Activated CD4-positive, alpha-beta T cell treated with anti-CD3 and anti-CD28 coated beads, Interleukin-2, amount 50 U/mL, for 1 hour (primary cell): ENCODE measurements around the gene FXYD7.
"Not testable (repeated sequence)": the region's sequence is repeated elsewhere in the genome, so short reads cannot be mapped to it uniquely, and the experiment has no call there.

ENCODE experiments used
- DNase-seq: peaks from one replicate; pipeline ENCODE4 v3.0.0-alpha.2; 2020

The FXYD7 gene

DNA sequence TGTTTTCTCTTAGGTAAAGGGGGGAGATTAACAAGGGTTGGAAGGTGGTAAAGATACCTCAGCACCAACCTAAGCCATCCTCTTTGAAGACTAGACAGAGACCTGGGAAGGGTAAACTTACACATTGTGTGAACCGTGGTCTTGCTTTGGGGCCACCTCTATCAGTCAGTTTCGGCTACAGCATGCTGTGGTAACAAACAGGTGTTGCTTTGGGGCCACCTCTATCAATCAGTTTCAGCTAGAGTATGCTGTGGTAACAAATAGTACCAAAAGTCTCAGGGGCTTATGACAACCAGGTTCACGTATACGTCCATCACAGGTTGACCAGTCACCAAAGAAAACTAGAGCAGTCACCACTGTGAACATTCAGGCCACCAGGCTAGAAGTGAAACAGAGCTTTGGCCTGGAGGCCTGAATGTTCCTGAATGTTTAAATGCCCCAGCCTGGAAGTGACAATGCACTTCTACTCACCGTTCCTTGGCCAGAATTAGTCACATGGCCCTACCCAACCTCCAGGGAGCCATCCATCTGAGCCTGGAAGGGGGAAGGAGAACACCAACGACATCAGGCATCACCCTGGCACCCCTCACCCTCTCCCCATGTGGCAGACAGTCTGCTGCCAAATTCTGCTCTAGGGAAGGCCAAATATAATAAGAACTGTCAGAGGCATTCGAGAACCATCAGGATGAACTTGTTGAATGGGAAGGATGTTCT is 3.8 kb downstream of the FXYD7 start:
- no peak for DNase-seq

DNA sequence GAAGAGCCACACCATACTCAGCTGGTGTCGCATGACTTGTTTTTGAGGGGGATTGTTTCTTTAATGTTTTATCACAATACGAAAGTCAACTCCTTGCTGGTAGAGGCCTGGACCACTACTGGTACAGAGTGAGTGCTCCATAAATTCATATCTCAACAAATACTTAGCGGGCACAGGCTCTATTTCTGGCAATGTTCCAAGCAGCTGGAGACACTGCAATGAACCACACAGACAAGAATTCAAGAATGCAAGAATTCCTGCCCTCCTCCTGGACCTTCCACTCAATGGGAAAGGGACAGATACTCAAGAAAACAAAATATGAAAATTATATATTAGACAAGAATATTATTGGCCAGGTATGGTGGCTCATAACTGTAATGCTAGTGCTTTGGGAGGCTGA is 6.4 kb downstream of the FXYD7 start:
- no peak for DNase-seq

- DNase-seq = no peak
These were observed 7.4 kb downstream of the FXYD7 start for GRCh38 chr19:35150445-35150844.

DNA sequence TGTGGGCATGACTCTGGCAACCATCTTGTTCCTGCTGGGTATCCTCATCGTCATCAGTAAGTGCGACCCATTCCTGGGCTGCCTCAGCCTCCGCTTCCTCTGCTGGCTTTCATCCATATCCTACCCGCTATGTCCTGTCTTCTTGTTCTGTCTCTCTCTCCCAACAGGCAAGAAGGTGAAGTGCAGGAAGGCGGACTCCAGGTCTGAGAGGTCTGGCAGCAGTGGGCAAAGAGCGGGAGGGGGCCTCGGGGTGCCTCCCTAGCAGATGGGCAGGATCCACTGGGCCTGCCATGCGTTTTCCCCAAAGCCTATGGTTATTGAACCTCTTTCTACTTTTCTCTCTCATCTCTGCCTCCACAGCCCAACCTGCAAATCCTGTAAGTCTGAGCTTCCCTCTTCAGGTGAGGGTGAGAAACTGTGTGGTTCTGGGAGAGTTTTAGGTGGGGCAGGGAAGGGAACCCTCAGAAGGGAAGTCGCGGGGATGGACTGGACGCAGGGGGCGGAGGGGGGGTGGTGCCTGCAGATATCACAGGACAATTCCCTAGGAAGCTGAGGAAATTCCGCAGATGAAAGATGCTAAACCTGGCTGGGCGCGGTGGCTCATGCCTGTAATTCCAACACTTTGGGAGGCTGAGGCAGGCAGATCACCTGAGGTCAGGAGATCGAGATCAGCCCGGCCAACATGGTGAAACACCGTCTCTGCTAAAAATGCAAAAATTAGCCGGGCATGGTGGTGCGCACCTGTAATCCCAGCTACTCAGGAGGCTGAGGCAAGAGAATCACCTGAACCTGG is 8.4 kb downstream of the FXYD7 start:
- DNase-seq = no peak

DNA sequence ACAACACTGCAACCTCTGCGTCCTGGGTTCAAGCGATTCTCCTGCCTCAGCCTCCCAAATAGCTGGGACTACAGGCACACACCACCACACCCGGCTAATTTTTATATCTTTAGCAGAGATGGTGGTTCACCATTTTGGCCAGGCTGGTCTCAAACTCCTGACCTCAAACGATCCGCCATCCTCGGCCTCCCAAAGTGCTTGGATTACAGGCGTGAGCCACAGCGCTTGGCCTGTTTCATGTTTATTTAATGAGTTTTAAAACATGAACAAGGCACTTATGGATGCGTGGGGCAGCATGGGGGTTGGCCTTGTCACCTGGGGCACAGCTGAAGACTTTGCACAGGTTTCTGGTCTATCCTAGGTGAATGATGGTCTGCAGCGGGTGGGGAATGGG is 10.1 kb downstream of the FXYD7 start:
- DNase-seq = not testable (repeated sequence)

DNA sequence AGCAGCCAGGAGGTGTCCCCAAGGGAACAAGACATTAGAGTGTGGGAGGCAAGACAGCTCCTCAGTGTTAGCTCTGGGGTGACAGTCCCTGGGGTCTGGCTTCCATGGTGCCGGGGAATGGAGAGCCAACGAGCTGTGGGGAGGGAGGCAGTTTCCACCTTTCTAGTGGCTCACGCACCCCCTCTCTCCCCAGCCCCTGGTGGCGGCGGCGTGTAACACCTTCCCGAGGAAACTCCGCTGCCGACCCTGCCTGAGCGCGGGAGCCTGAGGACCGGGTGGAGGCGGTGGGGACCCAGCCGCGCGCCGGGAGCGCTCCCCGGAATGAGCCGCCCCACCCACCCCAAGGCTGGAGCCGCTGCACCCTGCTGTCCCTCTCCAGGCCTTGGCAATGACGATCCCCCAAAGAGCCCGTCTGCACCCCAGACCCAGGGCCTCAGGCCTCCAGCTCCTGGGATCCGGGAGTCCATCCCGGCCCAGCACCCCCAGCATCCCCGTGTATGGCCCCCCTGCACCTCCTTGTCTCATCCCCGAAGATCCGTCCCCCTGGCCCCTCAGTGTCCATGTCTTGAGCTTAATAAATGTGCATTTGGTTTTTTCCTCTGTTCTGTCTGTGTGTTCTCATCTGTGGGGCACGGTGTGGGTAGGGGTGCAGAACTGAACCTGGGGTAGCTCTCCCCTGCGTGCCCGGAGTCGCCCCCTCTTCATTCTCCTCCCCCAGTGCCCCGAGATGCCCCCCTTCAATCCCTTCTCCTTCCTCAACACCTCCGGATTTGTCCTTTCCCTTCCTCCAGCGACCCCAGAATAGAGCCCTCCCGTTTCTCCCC is 10.9 kb downstream of the FXYD7 start:
- DNase-seq = peak; percentile 78

DNA sequence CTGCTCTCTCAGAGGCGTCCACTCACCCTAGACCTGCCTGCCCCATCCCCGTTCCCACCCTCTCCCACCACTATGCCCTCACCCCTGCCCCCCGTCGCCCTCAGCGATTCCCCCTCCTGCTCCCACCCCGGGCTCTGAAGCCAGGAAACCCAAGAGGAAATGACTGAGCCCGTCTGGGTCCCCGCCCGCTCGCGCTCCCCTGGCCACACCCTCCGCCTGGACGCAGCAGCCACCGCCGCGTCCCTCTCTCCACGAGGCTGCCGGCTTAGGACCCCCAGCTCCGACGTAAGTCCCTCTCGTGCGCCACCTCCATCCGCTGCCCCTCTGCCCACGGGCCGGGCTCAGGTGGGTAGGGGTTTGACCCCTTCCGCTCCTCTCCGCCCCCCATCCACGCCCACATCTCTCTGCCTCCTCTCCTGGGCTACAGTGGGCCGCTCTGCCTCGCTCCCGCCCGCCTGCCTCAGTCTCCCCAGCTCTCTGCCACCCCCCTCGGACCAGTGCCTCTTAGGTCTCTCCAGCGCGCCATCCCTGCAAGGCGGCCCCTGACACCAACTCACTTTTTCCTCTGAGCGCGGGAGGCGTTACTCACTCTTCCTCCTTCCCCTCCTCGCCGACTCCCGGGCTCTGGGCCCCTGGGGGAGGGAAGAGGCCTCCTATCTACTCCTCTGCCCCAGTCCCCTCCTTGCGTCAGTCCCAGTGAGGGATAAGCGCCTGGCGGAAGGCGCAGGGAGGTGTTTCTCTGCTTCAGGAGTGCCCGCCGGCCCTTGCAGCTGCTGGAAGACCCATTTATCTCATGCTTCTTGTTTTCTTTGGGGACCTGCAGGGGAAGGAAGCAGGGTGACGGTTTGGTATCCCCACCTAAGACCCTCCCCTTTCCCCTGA is 11.7 kb downstream of the FXYD7 start, which contains the start of gene FXYD5:
TSS of gene FXYD5 (plus strand) at position 211 of the 882 bp plus-strand sequence. CDS start 816 bp downstream, outside the sequence.
- DNase-seq = peak; percentile 79

DNA sequence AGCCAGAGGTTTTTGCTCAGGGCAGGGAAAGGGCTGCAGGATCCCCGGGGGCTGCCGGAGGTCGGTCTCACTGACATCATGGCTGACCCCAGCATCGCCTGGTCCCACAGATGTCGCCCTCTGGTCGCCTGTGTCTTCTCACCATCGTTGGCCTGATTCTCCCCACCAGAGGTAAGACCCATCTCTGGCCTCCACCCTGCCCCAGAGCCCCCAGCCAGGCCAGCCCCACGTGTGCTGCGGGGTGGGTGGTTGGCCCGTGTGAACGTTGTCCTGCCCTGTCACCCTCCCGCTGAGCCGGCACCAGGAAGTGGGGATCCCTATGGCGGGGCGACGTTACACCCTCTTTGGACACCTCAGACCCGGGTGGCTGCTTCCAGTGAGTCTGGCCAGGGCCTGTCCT is 12.4 kb downstream of the FXYD7 start:
- no peak for DNase-seq

DNA sequence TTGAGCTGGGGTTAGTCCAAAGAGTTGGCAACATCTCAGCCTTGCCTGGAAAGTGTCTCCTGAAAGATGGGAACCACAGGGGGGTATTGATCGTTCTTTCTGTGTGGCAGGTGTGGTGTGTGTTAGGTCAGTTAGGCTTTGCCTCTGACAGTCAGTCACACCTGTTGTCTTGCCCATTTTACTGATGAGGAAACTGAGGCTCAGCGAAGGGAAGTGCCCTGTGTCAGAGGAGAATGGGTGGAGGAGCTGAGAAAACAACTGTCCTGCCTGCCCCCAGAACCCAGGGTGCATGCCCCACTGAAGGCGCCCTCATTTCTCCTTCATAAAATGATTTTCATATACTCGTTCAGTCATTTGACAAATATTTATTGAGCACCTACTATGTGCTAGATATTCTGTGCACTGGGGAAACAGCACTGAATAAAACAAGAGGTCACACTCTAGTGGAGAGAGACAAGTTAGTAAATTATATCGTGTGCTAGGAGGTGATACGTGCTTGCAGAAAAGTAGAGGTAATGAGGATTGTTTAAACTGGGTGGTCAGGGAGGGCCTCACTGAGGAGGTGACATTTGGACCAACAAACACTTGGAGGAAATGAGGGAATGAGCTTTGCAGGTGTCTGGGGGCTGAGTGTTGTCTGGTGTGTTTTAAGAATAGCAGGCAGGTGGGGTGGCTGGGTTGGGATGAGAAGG is 13.1 kb downstream of the FXYD7 start:
- DNase-seq = no peak

GRCh38 chr19:35156673-35157014 is 13.6 kb downstream of the FXYD7 start:
- DNase-seq = no peak

DNA sequence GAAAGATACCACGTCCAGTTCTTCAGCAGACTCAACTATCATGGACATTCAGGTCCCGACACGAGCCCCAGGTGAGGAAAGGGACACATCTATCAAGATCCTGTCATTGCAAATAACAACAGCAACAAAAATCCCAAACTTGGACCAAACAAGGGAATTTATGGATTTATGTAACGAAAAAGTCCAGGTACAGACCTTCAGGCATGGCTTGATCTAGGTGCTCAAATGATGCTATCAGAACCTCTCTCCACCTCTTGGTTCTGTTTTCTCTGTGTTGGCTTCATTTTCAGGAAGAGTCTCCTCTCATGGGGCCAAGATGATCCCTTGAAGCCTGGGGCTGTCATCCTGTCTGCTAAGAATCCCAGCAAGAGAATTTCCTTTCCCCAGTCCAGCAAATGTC is 14.4 kb downstream of the FXYD7 start:
- no peak for DNase-seq

DNA sequence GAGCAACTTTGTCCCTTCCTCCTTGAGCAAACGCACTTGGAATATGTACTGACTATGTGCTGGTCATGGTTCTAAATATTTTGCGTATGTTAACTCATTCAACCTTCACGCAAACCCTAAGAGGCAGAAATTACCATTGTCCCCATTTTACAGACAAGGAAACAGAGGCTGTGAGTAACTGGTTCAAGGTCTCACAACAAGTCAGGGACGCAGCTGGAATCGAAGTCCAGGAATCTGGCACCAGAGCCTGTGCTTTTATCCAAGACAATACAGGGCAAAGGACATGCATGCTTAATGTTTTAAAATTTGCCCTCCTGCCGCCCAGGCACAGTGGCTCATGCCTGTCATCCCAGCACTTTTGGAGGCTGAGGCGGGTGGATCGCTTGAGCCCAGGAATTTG is 16.6 kb downstream of the FXYD7 start:
- no peak for DNase-seq

DNA sequence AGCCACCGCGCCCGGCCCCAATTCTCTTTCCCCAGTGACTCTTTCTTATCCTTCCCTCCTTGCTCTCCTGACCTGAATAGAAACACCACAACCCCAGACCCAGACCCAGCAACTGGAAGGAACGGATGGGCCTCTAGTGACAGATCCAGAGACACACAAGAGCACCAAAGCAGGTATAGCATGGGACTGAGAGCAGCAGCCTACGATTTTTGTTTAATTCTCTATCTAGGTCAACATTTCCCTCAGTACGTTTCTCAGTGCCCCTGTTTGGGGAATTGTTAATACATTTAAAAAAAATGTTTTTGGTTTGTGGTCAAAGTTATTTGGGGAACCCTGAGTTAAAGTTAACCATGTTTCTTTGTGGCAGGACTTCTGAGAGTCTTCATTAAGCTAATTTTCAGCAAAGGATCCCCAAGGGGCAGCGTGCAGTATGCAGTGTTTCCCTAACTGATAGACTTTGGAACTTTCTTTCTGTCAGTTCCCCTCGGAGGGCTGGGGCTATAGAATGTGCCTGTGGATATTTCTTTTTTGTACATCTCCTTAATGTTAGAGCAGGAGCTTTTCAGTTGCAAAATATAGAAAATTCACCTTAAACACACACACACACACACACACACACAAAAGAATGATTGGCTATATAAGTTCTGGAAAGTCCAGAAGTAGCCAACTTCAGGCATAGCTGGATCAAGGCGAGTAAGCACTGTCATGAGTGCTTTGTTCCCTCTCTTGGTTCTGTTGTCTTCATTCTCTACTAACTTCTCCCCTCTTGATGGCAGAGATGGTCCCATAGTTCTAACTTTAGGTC is 17.8 kb downstream of the FXYD7 start:
- DNase-seq = no peak

GRCh38 chr19:35161434-35161743 is 18.3 kb downstream of the FXYD7 start:
- DNase-seq = no peak

DNA sequence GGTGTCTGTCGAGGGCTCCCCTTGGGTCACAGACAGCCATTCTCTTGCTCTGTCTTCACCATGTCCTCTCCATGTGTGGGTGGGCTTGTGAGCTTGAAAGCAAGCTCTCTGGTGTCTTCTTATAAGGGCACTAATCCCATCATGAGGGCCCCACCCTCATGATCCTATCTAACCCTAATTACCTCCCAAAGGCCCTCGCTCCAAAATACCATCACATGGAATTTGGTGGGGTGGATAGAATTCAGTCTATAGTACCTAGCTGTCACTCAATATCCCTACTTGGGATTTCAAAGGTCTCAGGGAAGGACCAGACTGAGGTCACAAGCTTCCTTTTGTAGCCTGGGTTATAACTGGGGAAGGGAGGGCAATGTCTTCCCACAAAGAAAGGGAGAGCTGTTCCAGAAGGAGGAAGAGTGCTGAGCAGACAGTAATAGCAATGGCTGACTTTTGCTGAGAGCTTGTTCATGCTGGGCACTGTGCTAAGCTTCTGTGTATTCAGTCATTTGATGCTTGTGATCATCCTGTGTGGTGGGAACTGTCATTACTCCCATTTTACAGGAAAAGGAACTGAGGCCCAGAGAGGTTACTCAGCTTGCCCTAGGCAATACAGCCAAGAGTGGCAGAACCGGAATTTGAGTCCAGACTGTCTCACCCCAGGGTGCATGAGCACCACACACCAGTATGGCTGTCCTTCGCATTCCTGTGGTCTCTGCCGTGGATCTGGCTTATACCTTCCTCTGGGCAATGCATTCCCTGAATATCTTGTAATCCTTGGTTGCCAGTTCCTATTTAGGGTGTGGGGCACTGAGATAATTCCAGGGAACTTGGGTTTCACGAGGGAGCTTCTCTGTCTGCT is 19.6 kb downstream of the FXYD7 start:
- DNase-seq = no peak

DNA sequence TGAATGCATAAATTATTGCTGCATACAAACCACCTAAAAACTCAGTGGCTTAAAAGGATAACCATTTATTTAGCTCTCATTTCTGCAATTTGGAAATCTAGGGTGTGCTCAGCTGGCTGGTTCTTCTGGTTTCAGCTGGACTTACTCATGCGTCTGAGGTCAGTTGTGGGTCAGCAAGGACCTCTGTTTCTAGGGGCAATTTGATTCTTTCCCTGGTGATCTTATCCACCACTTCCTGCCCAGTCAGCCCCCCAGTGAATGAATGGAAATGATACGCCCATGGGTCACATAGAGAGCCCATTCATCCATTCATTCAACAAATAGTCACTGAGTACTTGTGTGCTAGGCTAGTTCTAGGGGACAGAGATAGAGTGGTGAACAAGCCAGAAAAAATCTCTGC is 21.4 kb downstream of the FXYD7 start:
- no peak for DNase-seq

GRCh38 chr19:35165200-35166058 is 22.4 kb downstream of the FXYD7 start:
- DNase-seq = no peak

DNA sequence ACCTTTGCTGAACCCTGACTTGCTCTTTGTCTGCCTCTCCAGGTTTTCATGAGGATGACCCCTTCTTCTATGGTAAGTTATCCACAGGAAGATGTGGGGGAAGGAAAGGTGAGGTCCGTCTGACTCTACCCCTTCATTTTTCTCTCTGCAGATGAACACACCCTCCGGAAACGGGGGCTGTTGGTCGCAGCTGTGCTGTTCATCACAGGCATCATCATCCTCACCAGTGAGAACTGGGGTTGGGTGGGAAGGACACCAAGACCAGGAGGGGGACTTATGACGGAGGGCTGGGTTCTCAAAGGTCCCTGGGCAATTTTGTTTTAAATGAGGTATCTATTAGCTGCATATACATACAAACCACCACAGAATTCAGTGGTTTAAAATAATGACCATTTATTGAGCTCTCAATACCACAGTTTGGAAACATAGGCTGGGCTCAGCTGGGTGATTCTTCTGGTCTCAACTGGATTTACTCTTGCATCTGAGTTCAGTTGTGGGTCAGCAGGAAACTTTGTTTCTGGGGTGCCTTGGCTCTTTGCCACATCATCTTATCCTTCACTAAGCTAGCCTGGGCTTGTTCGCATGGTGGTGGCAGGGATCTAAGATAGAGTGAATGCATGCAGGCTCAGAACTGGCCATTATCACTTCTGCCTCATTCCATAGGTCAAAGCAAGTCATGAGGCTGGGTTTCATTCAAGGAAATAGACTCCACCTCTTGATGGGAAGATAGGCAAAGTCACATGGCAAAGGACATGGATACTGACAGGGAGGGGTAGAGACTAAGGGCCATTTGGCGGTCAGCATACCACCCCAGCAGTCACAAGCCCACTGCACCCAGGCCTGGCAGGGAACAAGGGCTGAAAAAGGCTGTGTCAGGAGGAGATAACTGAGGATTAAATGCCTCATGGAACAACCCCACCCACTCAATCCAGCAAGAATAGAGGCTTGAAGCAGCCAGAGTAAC is 23.3 kb downstream of the FXYD7 start:
- no peak for DNase-seq
